Measurements from ENCODE around the gene MRC1. TPM values are rescaled to one million over a fixed set of nuclear protein-coding genes. Genes with fewer than 3 reads are reported as not detected.

The MRC1 gene
- total and polyA plus RNA-seq, 2 experiments from 2014 or later = not detected

DNA sequence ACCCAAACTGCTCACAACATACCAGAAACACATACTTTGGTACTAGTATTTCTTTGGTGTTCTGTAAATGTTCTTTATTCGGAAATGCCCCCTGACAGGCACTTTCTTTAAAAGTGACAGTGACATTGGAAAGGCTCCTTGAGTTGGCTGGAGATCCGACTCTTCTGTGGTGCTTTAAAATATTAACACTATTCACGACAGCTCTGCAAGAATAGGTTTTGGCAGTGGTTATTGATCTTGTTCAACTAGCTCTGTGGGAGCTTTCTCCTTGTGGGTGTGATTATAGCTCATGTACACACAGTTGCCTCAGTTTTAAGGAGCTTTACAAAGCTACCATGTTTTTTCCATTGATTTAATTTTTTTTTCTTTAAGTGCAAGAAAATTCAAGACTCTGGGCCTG, 112.2 kb downstream of the MRC1 start:
- ATAC-seq (no peak), DNase-seq (ENCODE audit: low spot score) (no peak)
- Mint-ChIP-seq H3K4me3 (no peak overlapping the region), H3K27me3 (ENCODE audit: insufficient read depth, low read depth, poor library complexity) (no peaks in the 10 kb centered on the region), H3K4me1 (peaks cover 8% of the 10 kb centered on the region), H3K36me3 (ENCODE audit: low read depth) (no peaks in the 10 kb centered on the region), H3K9me3 (no peaks in the 10 kb centered on the region; the same call in 1 of the 3 replicates), H3K27ac (no peak overlapping the region)
- H3K27ac ChIP-seq (ENCODE audit: low read depth) = no peak overlapping the region
- no peaks in the 10 kb centered on the region for H3K36me3 ChIP-seq (ENCODE audit: insufficient read depth)
- H3K4me2 ChIP-seq = no peak overlapping the region
- no peaks in the 10 kb centered on the region for H3K27me3 ChIP-seq (ENCODE audit: insufficient read depth)
- H3K4me1 ChIP-seq (ENCODE audit: insufficient read depth) = no peaks in the 10 kb centered on the region
- no peak overlapping the region for H2AFZ ChIP-seq
- H4K20me1 ChIP-seq (replicated peaks; ENCODE audit: insufficient read depth) = no peaks in the 10 kb centered on the region
- TF ChIP-seq JUNB (IDR thresholded peaks at IDR 0.05; ENCODE audit: unreplicated experiment) (no peak), CREB1 (CRISPR knock-in tag; IDR thresholded peaks at IDR 0.05; ENCODE audit: low read depth) (no peak), STAT1 (IDR thresholded peaks at IDR 0.05; ENCODE audit: unreplicated experiment) (no peak)
- TF ChIP-seq, protein P1, sequence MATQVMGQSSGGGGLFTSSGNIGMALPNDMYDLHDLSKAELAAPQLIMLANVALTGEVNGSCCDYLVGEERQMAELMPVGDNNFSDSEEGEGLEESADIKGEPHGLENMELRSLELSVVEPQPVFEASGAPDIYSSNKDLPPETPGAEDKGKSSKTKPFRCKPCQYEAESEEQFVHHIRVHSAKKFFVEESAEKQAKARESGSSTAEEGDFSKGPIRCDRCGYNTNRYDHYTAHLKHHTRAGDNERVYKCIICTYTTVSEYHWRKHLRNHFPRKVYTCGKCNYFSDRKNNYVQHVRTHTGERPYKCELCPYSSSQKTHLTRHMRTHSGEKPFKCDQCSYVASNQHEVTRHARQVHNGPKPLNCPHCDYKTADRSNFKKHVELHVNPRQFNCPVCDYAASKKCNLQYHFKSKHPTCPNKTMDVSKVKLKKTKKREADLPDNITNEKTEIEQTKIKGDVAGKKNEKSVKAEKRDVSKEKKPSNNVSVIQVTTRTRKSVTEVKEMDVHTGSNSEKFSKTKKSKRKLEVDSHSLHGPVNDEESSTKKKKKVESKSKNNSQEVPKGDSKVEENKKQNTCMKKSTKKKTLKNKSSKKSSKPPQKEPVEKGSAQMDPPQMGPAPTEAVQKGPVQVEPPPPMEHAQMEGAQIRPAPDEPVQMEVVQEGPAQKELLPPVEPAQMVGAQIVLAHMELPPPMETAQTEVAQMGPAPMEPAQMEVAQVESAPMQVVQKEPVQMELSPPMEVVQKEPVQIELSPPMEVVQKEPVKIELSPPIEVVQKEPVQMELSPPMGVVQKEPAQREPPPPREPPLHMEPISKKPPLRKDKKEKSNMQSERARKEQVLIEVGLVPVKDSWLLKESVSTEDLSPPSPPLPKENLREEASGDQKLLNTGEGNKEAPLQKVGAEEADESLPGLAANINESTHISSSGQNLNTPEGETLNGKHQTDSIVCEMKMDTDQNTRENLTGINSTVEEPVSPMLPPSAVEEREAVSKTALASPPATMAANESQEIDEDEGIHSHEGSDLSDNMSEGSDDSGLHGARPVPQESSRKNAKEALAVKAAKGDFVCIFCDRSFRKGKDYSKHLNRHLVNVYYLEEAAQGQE (IDR thresholded peaks at IDR 0.05; ENCODE audit: unreplicated experiment) = no peak
- no peaks in the 10 kb centered on the region for H3F3A ChIP-seq (replicated peaks; ENCODE audit: low read depth)
- H3K9me2 ChIP-seq (ENCODE audit: insufficient read depth) = peaks cover 9% of the 10 kb centered on the region
- H3K79me2 ChIP-seq (replicated peaks; ENCODE audit: insufficient read depth) = no peaks in the 10 kb centered on the region
- no peak overlapping the region for H3K4me3 ChIP-seq

DNA sequence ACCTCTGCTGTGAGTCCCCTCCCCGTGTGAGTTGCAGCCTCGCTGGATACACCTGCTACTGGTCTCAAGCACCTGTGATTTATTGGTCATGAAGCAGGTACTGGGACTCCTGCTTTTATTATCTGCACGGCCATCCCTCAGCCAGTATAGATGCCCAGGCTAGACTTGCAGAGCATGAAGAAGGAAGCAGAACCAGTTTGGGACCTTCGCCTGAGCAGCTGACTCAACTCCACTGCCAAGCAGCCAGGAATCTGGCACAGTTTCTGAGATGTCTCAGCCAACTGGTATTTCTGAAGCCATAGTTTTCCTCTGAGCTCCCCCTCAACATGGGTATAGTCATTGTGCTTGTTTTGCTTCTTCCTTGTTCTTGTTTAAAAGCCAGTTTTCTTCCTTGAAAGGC, 114.6 kb downstream of the MRC1 start:
- no peaks in the 10 kb centered on the region for H3K79me2 ChIP-seq (replicated peaks; ENCODE audit: insufficient read depth)
- DNase-seq (ENCODE audit: low spot score) = no peak
- H3K9me2 ChIP-seq (ENCODE audit: insufficient read depth) = peaks cover 9% of the 10 kb centered on the region
- no peaks in the 10 kb centered on the region; the same call in 2 of the 3 replicates for H3K9me3 Mint-ChIP-seq
- H3K4me3 Mint-ChIP-seq = no peak overlapping the region
- H3K27me3 Mint-ChIP-seq (ENCODE audit: insufficient read depth, low read depth, poor library complexity) = no peaks in the 10 kb centered on the region
- H3K4me3 ChIP-seq = no peak overlapping the region
- 0 out of 2 replicates have a peak, but pooled peaks cover 4% of the 10 kb centered on the region for H3K4me1 ChIP-seq (ENCODE audit: insufficient read depth)
- H3F3A ChIP-seq (replicated peaks; ENCODE audit: low read depth) = no peaks in the 10 kb centered on the region
- no peaks in the 10 kb centered on the region for H3K36me3 Mint-ChIP-seq (ENCODE audit: low read depth)
- no peaks in the 10 kb centered on the region for H4K20me1 ChIP-seq (replicated peaks; ENCODE audit: insufficient read depth)
- no peak overlapping the region for H3K27ac ChIP-seq (ENCODE audit: low read depth)
- 0 out of 2 replicates have a peak overlapping the region, but pooled peaks have one; percentile 23 for H2AFZ ChIP-seq
- peaks cover 9% of the 10 kb centered on the region; the same call in 2 of the 3 replicates for H3K4me1 Mint-ChIP-seq
- H3K4me2 ChIP-seq = no peak overlapping the region
- no peaks in the 10 kb centered on the region for H3K36me3 ChIP-seq (ENCODE audit: insufficient read depth)
- ATAC-seq = no peak
- no peak overlapping the region for H3K27ac Mint-ChIP-seq
- no peaks in the 10 kb centered on the region for H3K27me3 ChIP-seq (ENCODE audit: insufficient read depth)
- no peak for TF ChIP-seq EZH2 (IDR thresholded peaks at IDR 0.05; ENCODE audit: low read depth, unreplicated experiment)
- no peak for TF ChIP-seq POLR2AphosphoS5 (IDR thresholded peaks at IDR 0.05; ENCODE audit: low read depth)
- no peak for TF ChIP-seq JUNB (IDR thresholded peaks at IDR 0.05; ENCODE audit: unreplicated experiment)
- no peak for TF ChIP-seq ZNF114 (CRISPR knock-in tag; IDR thresholded peaks at IDR 0.05)
- TF ChIP-seq, protein P2, sequence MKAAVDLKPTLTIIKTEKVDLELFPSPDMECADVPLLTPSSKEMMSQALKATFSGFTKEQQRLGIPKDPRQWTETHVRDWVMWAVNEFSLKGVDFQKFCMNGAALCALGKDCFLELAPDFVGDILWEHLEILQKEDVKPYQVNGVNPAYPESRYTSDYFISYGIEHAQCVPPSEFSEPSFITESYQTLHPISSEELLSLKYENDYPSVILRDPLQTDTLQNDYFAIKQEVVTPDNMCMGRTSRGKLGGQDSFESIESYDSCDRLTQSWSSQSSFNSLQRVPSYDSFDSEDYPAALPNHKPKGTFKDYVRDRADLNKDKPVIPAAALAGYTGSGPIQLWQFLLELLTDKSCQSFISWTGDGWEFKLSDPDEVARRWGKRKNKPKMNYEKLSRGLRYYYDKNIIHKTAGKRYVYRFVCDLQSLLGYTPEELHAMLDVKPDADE (IDR thresholded peaks at IDR 0.05) = no peak
- TF ChIP-seq, protein P1 (IDR thresholded peaks at IDR 0.05; ENCODE audit: unreplicated experiment) = no peak
- TF ChIP-seq NANOG (IDR thresholded peaks at IDR 0.05; ENCODE audit: borderline replicate concordance) = no peak
- no peak for TF ChIP-seq STAT1 (IDR thresholded peaks at IDR 0.05; ENCODE audit: unreplicated experiment)
- TF ChIP-seq EZH2phosphoT487 (IDR thresholded peaks at IDR 0.05; ENCODE audit: unreplicated experiment) = no peak

Data from GM23338 (cell line).